K562 (cell line): ENCODE data around the gene FUT8. TPM values are rescaled to one million over a fixed set of nuclear protein-coding genes. Genes with fewer than 3 reads are reported as not detected.

Experiments
- ATAC-seq: fragments of 200-7000 bp; cut with Tn5 transposase; 3 replicates; pipeline ENCODE4 v1.9.1; 2020; ENCODE audit warnings: moderate library complexity
- BruUV-seq: library from RNA; stranded (reverse); fragments of 400-500 nt; replicated peaks from 2 replicates; lab custom pipeline; 2021; lab: Mats Ljungman, UMichigan
- CTCF ChIA-PET: fragments of 300-600 bp; formaldehyde crosslinking; extraction: SDS; loops from one replicate; lab custom pipeline; 2021; ENCODE audit warnings: low intra/inter-chr PET ratio; lab: Yijun Ruan, JAX
- POLR2A ChIA-PET: fragments of 300-600, 350-650 bp; sonication (Branson Sonifier 250); formaldehyde crosslinking; extraction: SDS; loops from one replicate; lab custom pipeline; 2021; ENCODE audit warnings: antibody characterized with exemption, inconsistent platforms; lab: Yijun Ruan, JAX
- DNase-seq, 4 experiments: peaks; one replicate each; pipeline versions ENCODE4 v3.0.0 to v3.0.0-alpha.2; 2011 to 2018; ENCODE audit warnings: low spot score in 3 of 4, mixed read lengths in 3 of 4; ENCODE audit errors: extremely low read depth in 1 of 4
- FAIRE-seq: peaks from 2 replicates; lab custom pipeline; 2011; peaks lifted over from hg19 to GRCh38; lab: Jason Lieb, UNC
- H2AFZ ChIP-seq: 2 replicates; pipeline ENCODE4 v1.6.0; 2011; ENCODE audit warnings: low read depth, low read length, control low read depth, inconsistent platforms
- H3K27ac ChIP-seq: fragments of 200-600 bp; 3 replicates; pipeline ENCODE4 v1.8.0; 2011; ENCODE audit warnings: low read depth, mild to moderate bottlenecking, control low read depth, inconsistent platforms, low read length, moderate library complexity, mixed read lengths; ENCODE audit errors: extremely low read depth
- H3K27me3 ChIP-seq, 2 experiments: fragments of 300-600 bp in 1 of 2; 2 replicates in 1 of 2; 3 replicates in 1 of 2; pipeline versions ENCODE4 v1.6.0 to v1.8.0; 2011; ENCODE audit warnings: inconsistent platforms in 2 of 2, low read length in 2 of 2, mild to moderate bottlenecking in 1 of 2, mixed read lengths in 1 of 2, moderate library complexity in 1 of 2; ENCODE audit not compliant: control insufficient read depth in 2 of 2, insufficient read depth in 2 of 2
- H3K36me3 ChIP-seq: fragments of 300-600 bp; 3 replicates; pipeline ENCODE4 v1.8.0; 2011; ENCODE audit warnings: mild to moderate bottlenecking, low read length, inconsistent platforms; ENCODE audit not compliant: control insufficient read depth, insufficient read depth
- H3K4me1 ChIP-seq, 2 experiments: fragments of 200-600 bp in 1 of 2; replicated peaks in 1 of 2; 2 replicates in 1 of 2; 3 replicates in 1 of 2; pipeline versions ENCODE4 v1.5.1 to v1.8.0; 2011; ENCODE audit warnings: inconsistent platforms in 2 of 2, low read length in 2 of 2, mild to moderate bottlenecking in 1 of 2, mixed read lengths in 1 of 2, moderate library complexity in 1 of 2; ENCODE audit not compliant: control insufficient read depth in 2 of 2, insufficient read depth in 2 of 2
- H3K4me2 ChIP-seq: 2 replicates; pipeline ENCODE4 v1.6.1; 2011; ENCODE audit warnings: low read length, control low read depth, inconsistent platforms, mixed read lengths; ENCODE audit not compliant: insufficient read depth
- H3K4me3 ChIP-seq: fragments of 200-600 bp; sonication (generic), shearing (Covaris generic); 2 replicates; pipeline ENCODE4 v1.5.1; 2016; ENCODE audit warnings: control low read depth, inconsistent platforms
- H3K79me2 ChIP-seq: fragments of 200-600 bp; 3 replicates; pipeline ENCODE4 v1.8.0; 2011; ENCODE audit warnings: low read length, inconsistent platforms; ENCODE audit not compliant: control insufficient read depth, insufficient read depth
- H3K9ac ChIP-seq, 2 experiments: 2 replicates each; pipeline versions ENCODE4 v1.6.0 to v1.6.1; 2011; ENCODE audit warnings: low read depth in 2 of 2, low read length in 2 of 2, control low read depth in 1 of 2, inconsistent platforms in 1 of 2, mild to moderate bottlenecking in 1 of 2, mixed read lengths in 1 of 2; ENCODE audit not compliant: insufficient read depth in 1 of 2
- H3K9me1 ChIP-seq: one replicate; pipeline ENCODE4 v1.6.0; 2011; ENCODE audit warnings: inconsistent platforms, mild to moderate bottlenecking, low read length, moderate library complexity; ENCODE audit not compliant: control insufficient read depth, insufficient read depth
- H3K9me3 ChIP-seq: replicated peaks from 2 replicates; pipeline ENCODE4 v1.5.1; 2011; ENCODE audit warnings: low read depth, low read length, inconsistent platforms; ENCODE audit not compliant: control insufficient read depth, insufficient read depth
- H4K20me1 ChIP-seq: replicated peaks from 2 replicates; pipeline ENCODE4 v1.6.1; 2011; ENCODE audit warnings: low read length, inconsistent platforms, mixed read lengths; ENCODE audit not compliant: control insufficient read depth, insufficient read depth
- ADNP ChIP-seq: fragments of 200-800 bp; sonication (Bioruptor generic); IDR thresholded peaks from 2 replicates; pipeline ENCODE4 v1.6.1; 2016; ENCODE audit warnings: missing genetic modification characterization, missing compliant biosample characterization
- GABPA ChIP-seq: fragments of 200-800 bp; sonication (Bioruptor generic); conservative IDR thresholded peaks from 2 replicates; pipeline ENCODE4 v1.6.1; 2016; ENCODE audit warnings: low read depth, missing genetic modification characterization, missing compliant biosample characterization
- PKNOX1 ChIP-seq: fragments of 450-650 bp; IDR thresholded peaks from 2 replicates; pipeline ENCODE4 v1.6.1; 2016
- SAFB2 ChIP-seq: fragments of 200-400 bp; formaldehyde crosslinking; IDR thresholded peaks from 2 replicates; pipeline ENCODE4 v1.6.1; 2018; ENCODE audit warnings: borderline replicate concordance, low read length, low read depth, moderate library complexity; ENCODE audit not compliant: severe bottlenecking
- in situ Hi-C: fragments of 300-500 bp; cut with MboI; formaldehyde crosslinking; loops from 4 replicates; pipeline ENCODE4 v1.15.0; 2018; ENCODE audit warnings: inconsistent platforms, mixed read lengths
- intact Hi-C: fragments of 100-400 bp; cut with micrococcal nuclease; formaldehyde crosslinking; loops from 2 replicates; pipeline ENCODE4 v1.14.2; 2022
- polyA plus RNA-seq, 8 experiments: library from polyadenylated mRNA; depleted of rRNA in 4 of 8; stranded (reverse) in 5 of 8; unstranded in 3 of 8; fragments of >200 nt; fragmentation: Nextera tagmentation in 2 of 8; fragmentation: Illumina TruSeq in 1 of 8; extraction: Ambion mirVana in 2 of 8; extraction: Trizol in 1 of 8; gene quantifications; 2 replicates each; pipeline versions ENCODE4 v1.2.1 to v1.2.3, GENCODE V29; 2011 to 2014; ENCODE audit warnings: inconsistent platforms in 1 of 8, missing spikeins in 1 of 8
- total RNA-seq, 7 experiments: library from RNA; depleted of rRNA in 6 of 7; stranded (reverse); fragments of >200 nt in 6 of 7; fragmentation: Illumina TruSeq in 2 of 7; extraction: Trizol in 2 of 7; gene quantifications; 2 replicates each; pipeline versions ENCODE4 v1.2.1 to v1.2.3, GENCODE V29; 2011 to 2021; ENCODE audit warnings: low replicate concordance in 1 of 7
- TF ChIP-seq, protein P1 (sequence below), 3 experiments: IDR thresholded peaks in 2 of 3; conservative IDR thresholded peaks in 1 of 3; 2 replicates each; pipeline ENCODE4 v1.5.1; 2011 to 2012; ENCODE audit warnings: low read length in 3 of 3, mild to moderate bottlenecking in 3 of 3, control low read depth in 2 of 3, improper control_type of control experiment in 1 of 3, inconsistent platforms in 1 of 3, low read depth in 1 of 3, mixed read lengths in 1 of 3, moderate library complexity in 1 of 3; ENCODE audit not compliant: insufficient read depth in 2 of 3

FUT8 gene
- total and polyA plus RNA-seq, 9 of the 15 experiments (the other 6 are each of a cell fraction or from before 2014, with no cell fraction given): 4.1 to 15.2 (median 7.8) TPM

DNA sequence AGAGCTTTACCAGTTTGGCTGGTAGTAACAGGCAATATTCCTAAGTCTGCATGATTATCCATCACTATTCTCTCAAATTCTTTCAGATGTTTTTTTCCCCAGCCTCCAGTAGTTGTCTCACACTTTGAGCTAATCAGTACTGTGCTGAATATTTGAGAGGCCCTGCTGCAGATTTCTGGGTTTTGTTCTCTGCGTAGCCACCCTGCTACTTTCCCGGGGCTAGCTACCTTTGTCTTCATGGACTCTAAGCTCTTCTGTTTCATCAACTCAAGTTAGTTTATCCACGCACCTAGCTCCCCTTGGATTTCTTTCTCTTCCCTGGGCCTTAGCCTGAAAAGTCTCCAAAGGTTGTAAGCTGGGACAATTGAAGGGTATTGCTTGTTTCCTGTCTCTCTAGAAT lies 73.0 kb downstream of the FUT8 start (continued):
- TF ChIP-seq PKNOX1: no peak
- no peak for TF ChIP-seq SAFB2
- TF ChIP-seq GABPA (tag): no peak

DNA sequence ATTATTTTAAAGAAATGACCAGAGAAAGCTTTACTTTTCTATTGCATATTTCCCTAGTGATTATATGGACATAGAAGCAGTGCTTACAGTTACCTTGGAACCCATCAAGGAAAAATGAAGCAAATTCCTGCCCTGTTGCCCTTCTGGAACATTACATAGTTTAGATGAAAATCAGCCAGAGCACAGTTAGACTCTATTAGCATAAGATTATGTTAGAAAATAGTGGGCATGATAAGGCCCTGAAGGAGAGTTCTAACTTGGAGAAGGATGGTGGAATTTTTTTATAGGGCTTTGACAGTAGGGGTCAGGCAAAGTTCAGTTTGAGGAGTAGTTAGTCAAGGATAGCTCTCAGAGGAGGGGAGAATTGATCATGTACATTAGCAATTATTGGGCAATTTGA lies 74.3 kb downstream of the FUT8 start:
- Histone ChIP-seq H3K4me3 (no peak overlapping the region), H3K36me3 (no peaks in the 10 kb centered on the region), H3K27ac (no peak overlapping the region), H3K9ac (no peak overlapping the region), H3K9me1 (no peaks in the 10 kb centered on the region), H4K20me1 (no peaks in the 10 kb centered on the region), H3K27me3 (no peaks in the 10 kb centered on the region), H2AFZ (no peak overlapping the region), H3K9me3 (no peaks in the 10 kb centered on the region), H3K4me2 (no peak overlapping the region), H3K4me1 (peaks cover 0 to 12% of the 10 kb centered on the region in 2 experiments; a peak in 2 of 5 replicates), H3K79me2 (no peaks in the 10 kb centered on the region; the same call in 1 of the 3 replicates)
- TF ChIP-seq, protein P1, sequence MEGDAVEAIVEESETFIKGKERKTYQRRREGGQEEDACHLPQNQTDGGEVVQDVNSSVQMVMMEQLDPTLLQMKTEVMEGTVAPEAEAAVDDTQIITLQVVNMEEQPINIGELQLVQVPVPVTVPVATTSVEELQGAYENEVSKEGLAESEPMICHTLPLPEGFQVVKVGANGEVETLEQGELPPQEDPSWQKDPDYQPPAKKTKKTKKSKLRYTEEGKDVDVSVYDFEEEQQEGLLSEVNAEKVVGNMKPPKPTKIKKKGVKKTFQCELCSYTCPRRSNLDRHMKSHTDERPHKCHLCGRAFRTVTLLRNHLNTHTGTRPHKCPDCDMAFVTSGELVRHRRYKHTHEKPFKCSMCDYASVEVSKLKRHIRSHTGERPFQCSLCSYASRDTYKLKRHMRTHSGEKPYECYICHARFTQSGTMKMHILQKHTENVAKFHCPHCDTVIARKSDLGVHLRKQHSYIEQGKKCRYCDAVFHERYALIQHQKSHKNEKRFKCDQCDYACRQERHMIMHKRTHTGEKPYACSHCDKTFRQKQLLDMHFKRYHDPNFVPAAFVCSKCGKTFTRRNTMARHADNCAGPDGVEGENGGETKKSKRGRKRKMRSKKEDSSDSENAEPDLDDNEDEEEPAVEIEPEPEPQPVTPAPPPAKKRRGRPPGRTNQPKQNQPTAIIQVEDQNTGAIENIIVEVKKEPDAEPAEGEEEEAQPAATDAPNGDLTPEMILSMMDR (IDR thresholded peaks at IDR 0.05 in 2 of 3, conservative IDR thresholded peaks at IDR 0.05 in 1 of 3; ENCODE audit: insufficient read depth in 2 of 3, low read depth in 1 of 3, low read length in 3 of 3): peak in 1 of 3 experiments; percentile 15; a peak in 2 of 6 replicates
- TF ChIP-seq ADNP (tag): no peak
- ChIA-PET CTCF (no interaction called here), POLR2A (no interaction called here)
- in situ Hi-C loops: no loop called here
- intact Hi-C loops: loop anchor here (5.0 kb wide), 1 partner anchor 70 kb away; no protein-coding TSS in a partner anchor
- no peak for ATAC-seq
- FAIRE-seq: no peak
- BruUV-seq: no TSS peak
- no peak for DNase-seq
